H1 (cell line): ENCODE measurements around the gene KIF21A. TPM values are rescaled to one million over a fixed set of nuclear protein-coding genes. Genes with fewer than 3 reads are reported as not detected.

Experiments
- JUND ChIP-seq: IDR thresholded peaks from 2 replicates; pipeline ENCODE4 v1.6.1; 2011; ENCODE audit warnings: mild to moderate bottlenecking, improper control_type of control experiment, low read length
- POU5F1 ChIP-seq: IDR thresholded peaks from 2 replicates; pipeline ENCODE4 v1.6.1; 2011; ENCODE audit warnings: low read depth, mild to moderate bottlenecking, low read length, moderate library complexity
- TBP ChIP-seq: IDR thresholded peaks from 2 replicates; pipeline ENCODE4 v1.6.1; 2011; ENCODE audit warnings: low read depth, low read length, improper control_type of control experiment
- polyA plus RNA-seq, 7 experiments: library from polyadenylated mRNA; depleted of rRNA in 3 of 7; stranded (reverse) in 5 of 7; unstranded in 2 of 7; fragments of >200 nt in 5 of 7; fragments of 200-250 nt in 2 of 7; gene quantifications; 1 replicate in 5 of 7; 2 replicates in 1 of 7; 4 replicates in 1 of 7; pipeline versions ENCODE4 v1.2.1 to v1.2.3, GENCODE V29; 2011 to 2013; ENCODE audit warnings: missing spikeins in 2 of 7, mixed read lengths in 2 of 7
- total RNA-seq: library from RNA; stranded (reverse); fragmentation: NEBNext Ultra II Directional; extraction: Animal tissue kit (Norgen Biotek cat#: 25700); gene quantifications from 2 replicates; pipeline ENCODE4 v1.2.1, GENCODE V29; 2021

Gene KIF21A
- total and polyA plus RNA-seq, 2 of the 8 experiments (the other 6 are each of a cell fraction or from before 2014, with no cell fraction given): 10.0 to 26.0 TPM

DNA sequence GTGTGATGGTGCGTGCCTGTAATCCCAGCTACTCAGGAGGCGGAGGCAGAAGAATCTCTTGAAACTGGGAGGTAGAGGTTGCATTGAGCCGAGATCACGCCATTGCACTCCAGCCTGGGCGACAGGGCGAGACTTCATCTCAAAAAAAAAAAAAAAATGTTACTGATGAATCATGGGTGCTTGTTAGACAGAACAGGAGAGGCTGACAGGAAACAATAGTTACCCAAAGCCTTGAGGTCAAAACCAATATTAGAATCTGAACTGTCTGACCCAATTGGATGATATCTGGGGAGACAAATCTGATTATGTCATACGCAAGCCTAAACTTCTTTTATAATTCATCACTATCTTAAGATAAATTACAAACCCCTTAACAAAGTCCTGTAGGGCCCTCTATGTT lies 40.7 kb upstream of the KIF21A start (continued):
- no peak for TF ChIP-seq JUND
- no peak for TF ChIP-seq TBP
- TF ChIP-seq POU5F1: no peak
